ENCODE results near the gene RPL3. TPM values are rescaled to one million over a fixed set of nuclear protein-coding genes. Genes with fewer than 3 reads are reported as not detected.
A peak's percentile ranks its signal among the peaks of the same experiment; 100 is the strongest.

The RPL3 gene
- total RNA-seq, 1 donor from 2014 or later = 2,433 TPM

DNA sequence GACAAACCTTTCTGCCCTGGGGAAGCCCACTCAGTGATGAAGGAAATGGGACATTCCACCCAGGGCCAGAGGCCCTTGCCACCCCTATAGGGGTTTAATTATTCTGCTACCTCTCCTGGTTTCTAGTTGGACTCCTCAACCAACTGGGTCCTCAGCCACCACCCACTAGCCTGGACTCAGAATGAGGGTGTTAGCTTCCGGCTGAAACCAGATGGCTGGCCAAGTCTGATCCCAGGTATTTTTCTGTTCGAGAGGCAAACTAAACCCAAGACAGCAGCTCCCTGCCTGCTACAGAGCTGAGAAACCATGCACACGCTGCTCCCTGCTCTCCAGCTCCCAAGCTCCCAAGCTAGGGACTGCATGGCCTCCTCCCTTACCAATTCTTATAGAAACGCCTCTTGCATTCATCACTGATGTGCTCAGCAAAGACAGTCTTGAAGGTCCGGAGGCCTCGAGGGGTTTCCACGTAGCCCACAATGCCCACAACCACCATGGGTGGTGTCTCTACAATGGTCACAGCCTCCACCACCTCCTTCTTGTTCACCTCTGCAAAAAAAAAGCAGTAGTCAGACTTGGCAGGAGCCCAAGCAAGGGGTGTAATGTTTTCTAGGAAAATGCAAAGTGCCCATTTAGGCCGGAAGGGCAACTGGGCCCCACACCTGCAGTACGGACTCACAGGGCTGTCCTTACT, 2.2 kb downstream of the RPL3 start:
- H3K4me1 Mint-ChIP-seq (ENCODE audit: low read depth) = peaks cover 39% of the 10 kb centered on the region

DNA sequence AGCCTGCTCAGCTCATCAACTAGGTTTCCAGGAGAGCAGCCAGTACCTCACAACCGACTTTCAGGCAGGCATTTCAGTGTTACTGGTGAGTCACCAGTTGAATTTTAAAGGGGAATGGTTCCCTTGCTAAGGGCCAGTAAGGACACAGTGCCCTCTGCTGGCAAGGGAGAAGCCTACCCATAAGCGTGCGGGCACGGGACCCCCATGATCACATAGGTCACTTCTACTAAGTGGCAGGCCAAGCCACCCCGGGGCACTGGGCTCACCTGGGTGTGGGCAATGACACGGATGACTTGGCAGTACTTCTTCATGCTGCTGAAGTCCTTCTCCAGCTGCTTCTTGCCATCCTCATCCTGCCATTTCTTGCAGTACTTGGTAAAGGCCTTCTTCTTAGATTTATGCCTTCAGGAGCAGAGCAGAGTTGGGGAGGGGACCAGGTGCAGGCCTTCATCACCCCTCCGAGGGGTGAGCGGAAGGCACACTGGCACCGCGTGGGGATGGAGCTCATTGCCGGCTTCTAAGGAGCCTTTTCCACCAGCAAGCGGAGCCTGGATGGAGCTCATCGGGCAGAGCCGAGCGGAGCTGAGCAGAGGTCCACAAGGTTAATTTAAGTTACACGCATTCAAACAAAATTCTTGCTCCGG, 2.9 kb downstream of the RPL3 start:
- peaks cover 51% of the 10 kb centered on the region for H3K36me3 Mint-ChIP-seq (ENCODE audit: insufficient read depth)
- peaks cover 39% of the 10 kb centered on the region for H3K4me1 Mint-ChIP-seq (ENCODE audit: low read depth)
- H3K27ac Mint-ChIP-seq = peak overlapping the region; percentile 100
- TF ChIP-seq, protein P1, sequence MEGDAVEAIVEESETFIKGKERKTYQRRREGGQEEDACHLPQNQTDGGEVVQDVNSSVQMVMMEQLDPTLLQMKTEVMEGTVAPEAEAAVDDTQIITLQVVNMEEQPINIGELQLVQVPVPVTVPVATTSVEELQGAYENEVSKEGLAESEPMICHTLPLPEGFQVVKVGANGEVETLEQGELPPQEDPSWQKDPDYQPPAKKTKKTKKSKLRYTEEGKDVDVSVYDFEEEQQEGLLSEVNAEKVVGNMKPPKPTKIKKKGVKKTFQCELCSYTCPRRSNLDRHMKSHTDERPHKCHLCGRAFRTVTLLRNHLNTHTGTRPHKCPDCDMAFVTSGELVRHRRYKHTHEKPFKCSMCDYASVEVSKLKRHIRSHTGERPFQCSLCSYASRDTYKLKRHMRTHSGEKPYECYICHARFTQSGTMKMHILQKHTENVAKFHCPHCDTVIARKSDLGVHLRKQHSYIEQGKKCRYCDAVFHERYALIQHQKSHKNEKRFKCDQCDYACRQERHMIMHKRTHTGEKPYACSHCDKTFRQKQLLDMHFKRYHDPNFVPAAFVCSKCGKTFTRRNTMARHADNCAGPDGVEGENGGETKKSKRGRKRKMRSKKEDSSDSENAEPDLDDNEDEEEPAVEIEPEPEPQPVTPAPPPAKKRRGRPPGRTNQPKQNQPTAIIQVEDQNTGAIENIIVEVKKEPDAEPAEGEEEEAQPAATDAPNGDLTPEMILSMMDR (IDR thresholded peaks at IDR 0.05; ENCODE audit: unreplicated experiment) = peak; percentile 79
- no peaks in the 10 kb centered on the region for H3K27me3 Mint-ChIP-seq
- H3K4me3 Mint-ChIP-seq (ENCODE audit: low read depth) = peak overlapping the region; percentile 100
- DNase-seq (ENCODE audit: low spot score, unreplicated experiment) = peak; percentile 56
- no peaks in the 10 kb centered on the region for H3K9me3 Mint-ChIP-seq (ENCODE audit: low read depth)

More for the DNA sequence above, 2.2 kb downstream of the RPL3 start:
- no peaks in the 10 kb centered on the region for H3K9me3 Mint-ChIP-seq (ENCODE audit: low read depth)
- H3K27ac Mint-ChIP-seq = peak overlapping the region; percentile 100
- peak overlapping the region; percentile 100 for H3K4me3 Mint-ChIP-seq (ENCODE audit: low read depth)
- DNase-seq (ENCODE audit: low spot score, unreplicated experiment) = no peak
- peaks cover 49% of the 10 kb centered on the region for H3K36me3 Mint-ChIP-seq (ENCODE audit: insufficient read depth)
- TF ChIP-seq, protein P1 (IDR thresholded peaks at IDR 0.05; ENCODE audit: unreplicated experiment) = no peak
- H3K27me3 Mint-ChIP-seq = no peaks in the 10 kb centered on the region

DNA sequence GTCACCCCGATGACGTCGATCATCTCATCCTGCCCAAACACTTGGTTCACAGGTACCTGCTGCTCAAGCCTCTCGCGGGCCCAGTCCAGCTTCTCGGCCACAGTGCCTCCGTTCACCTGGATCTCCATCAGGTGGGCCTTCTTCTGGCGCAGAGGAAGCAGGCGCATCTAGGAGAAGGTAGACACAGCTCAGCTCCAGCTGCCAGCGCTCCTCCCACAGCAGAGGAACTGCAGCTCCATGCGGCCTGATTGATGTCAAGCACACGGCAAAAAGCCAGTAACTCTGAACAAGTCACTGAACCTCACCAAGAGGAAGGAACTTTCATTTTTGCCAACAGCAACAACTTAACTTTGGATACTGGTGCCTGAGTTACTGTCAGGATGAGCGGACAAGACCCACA, 4.0 kb downstream of the RPL3 start:
- H3K27me3 Mint-ChIP-seq = no peaks in the 10 kb centered on the region
- peak overlapping the region; percentile 16 for H3K4me3 Mint-ChIP-seq (ENCODE audit: low read depth)
- H3K27ac Mint-ChIP-seq = peak overlapping the region; percentile 85
- H3K4me1 Mint-ChIP-seq (ENCODE audit: low read depth) = peaks cover 39% of the 10 kb centered on the region
- TF ChIP-seq, protein P1 (IDR thresholded peaks at IDR 0.05; ENCODE audit: unreplicated experiment) = no peak
- H3K36me3 Mint-ChIP-seq (ENCODE audit: insufficient read depth) = peaks cover 54% of the 10 kb centered on the region
- no peaks in the 10 kb centered on the region for H3K9me3 Mint-ChIP-seq (ENCODE audit: low read depth)
- DNase-seq (ENCODE audit: low spot score, unreplicated experiment) = no peak

DNA sequence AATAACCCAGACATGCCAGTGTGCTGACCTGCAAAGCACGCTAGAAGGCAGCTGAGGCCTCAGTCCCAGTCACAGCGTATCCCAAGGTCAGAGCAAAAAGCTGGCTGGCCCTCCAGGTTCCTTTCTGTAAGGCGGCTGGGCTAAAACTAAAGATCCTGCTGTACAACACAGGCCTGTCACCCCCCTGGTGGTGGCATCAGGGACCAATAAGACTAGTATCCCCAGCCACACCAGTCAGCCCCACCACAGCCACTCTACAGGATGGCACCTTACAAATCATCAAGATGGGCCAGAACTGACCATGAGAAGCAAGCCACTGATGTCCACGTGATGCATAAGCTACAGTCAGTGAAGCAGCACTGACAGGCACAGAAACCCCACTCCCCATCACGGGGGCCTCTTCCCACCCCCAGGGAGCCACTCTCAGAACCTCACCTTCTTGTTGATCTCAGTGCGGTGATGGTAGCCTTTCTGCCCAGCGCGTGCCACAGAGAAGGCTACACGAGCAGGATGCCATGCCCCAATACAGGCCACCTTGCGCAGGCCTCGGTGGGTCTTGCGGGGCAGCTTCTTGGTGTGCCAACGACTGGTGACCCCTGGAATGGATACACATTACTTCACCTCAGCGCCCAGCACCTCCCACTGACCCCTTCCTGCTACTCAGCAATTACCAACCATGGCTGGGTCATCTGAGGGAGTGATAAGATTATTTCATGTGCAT, 5.0 kb downstream of the RPL3 start:
- H3K36me3 Mint-ChIP-seq (ENCODE audit: insufficient read depth) = peaks cover 54% of the 10 kb centered on the region
- H3K9me3 Mint-ChIP-seq (ENCODE audit: low read depth) = no peaks in the 10 kb centered on the region
- peaks cover 39% of the 10 kb centered on the region for H3K4me1 Mint-ChIP-seq (ENCODE audit: low read depth)
- H3K4me3 Mint-ChIP-seq (ENCODE audit: low read depth) = peak overlapping the region; percentile 21
- DNase-seq (ENCODE audit: low spot score, unreplicated experiment) = no peak
- TF ChIP-seq, protein P1 (IDR thresholded peaks at IDR 0.05; ENCODE audit: unreplicated experiment) = peak; percentile 39
- no peaks in the 10 kb centered on the region for H3K27me3 Mint-ChIP-seq
- H3K27ac Mint-ChIP-seq = peak overlapping the region; percentile 83

DNA sequence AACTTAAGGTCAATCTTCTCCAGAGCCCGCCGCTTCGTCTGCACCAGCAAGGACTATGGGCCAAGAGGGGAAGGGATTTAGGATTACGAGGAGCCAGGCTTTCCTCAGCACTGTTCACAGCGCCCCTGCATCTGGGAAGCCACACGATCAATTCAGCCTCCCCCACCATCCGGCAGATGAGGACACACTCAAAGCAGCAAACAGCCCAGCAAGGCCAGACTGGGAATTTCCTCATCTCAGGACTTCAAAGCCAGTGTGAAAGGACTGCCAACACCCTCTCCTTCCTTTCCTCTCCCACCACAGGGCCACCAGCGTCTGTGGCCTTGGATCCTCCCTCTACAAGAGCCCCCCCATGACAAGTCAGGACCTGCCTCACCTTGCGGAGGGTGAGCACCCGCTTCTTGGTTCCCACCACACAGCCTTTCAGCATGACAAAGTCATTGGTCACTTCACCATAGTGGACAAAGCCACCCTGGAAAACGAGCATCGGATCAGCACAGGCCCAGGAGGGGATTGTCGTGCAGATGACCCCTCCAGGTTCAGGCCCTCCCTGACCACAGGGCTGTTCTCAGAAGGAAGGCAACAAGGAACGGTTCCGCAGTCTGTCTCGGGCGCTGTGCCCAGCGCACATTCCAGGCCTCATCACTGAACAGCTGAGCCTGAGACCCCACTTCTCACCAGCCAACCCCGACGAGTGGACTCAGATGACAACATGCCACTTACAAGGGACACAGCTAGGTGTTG, 6.0 kb downstream of the RPL3 start:
- H3K27me3 Mint-ChIP-seq = no peaks in the 10 kb centered on the region
- H3K9me3 Mint-ChIP-seq (ENCODE audit: low read depth) = no peaks in the 10 kb centered on the region
- DNase-seq (ENCODE audit: low spot score, unreplicated experiment) = no peak
- peaks cover 37% of the 10 kb centered on the region for H3K4me1 Mint-ChIP-seq (ENCODE audit: low read depth)
- no peak overlapping the region for H3K4me3 Mint-ChIP-seq (ENCODE audit: low read depth)
- TF ChIP-seq, protein P1 (IDR thresholded peaks at IDR 0.05; ENCODE audit: unreplicated experiment) = no peak
- peaks cover 51% of the 10 kb centered on the region for H3K36me3 Mint-ChIP-seq (ENCODE audit: insufficient read depth)
- peak overlapping the region; percentile 73 for H3K27ac Mint-ChIP-seq

Measured in progenitor cell of endocrine pancreas (in vitro differentiated cells).